ENCODE data around the gene SPATS2L.

DNA sequence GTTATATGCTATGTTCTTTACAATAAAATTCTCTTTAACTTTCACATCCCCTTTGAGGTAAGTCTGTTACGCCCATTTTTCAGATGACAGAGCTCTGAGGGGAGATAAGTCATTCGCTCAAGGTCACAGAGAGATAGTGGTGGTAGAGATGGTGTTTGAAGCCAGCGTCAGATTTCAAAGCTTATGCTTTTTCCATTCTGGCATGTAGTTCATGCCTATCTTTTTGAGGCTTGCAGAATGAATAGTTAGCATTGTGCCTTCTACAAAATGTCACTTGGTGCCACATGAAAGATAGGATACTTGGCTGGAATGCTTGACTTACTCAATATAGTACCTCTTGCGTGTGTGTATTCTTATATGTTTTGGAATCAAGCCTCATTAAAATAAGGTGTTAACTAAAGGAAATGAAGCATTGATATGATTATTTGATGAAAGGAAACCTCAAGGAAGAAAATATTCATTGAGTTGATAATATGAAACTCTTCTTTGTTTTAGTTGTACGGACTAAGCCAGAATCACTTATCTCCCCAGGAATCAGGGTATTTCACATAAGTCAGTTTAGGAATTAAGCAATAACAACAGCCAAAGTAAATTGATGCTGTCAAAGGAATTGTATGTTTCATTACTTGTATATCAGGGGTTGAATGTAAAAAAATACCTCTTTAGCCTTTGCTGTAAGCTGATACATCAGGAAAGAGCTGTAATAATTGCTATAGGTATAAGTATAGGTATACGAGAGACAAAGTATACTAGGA is 15.5 kb downstream of the SPATS2L start:
- TF ChIP-seq ZSCAN16 (tag by site-specific recombination; IDR thresholded peaks at IDR 0.05) (no peak), ZNF707 (tag by site-specific recombination; IDR thresholded peaks at IDR 0.05) (no peak), FEZF1 (tag by site-specific recombination; IDR thresholded peaks at IDR 0.05) (no peak), ZNF302 (tag by site-specific recombination; IDR thresholded peaks at IDR 0.05; ENCODE audit: low read depth) (no peak)
- TF ChIP-seq, protein P1, sequence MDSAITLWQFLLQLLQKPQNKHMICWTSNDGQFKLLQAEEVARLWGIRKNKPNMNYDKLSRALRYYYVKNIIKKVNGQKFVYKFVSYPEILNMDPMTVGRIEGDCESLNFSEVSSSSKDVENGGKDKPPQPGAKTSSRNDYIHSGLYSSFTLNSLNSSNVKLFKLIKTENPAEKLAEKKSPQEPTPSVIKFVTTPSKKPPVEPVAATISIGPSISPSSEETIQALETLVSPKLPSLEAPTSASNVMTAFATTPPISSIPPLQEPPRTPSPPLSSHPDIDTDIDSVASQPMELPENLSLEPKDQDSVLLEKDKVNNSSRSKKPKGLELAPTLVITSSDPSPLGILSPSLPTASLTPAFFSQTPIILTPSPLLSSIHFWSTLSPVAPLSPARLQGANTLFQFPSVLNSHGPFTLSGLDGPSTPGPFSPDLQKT (IDR thresholded peaks at IDR 0.05; ENCODE audit: borderline replicate concordance, low read depth, low read length), result no peak
- TF ChIP-seq, protein P2, sequence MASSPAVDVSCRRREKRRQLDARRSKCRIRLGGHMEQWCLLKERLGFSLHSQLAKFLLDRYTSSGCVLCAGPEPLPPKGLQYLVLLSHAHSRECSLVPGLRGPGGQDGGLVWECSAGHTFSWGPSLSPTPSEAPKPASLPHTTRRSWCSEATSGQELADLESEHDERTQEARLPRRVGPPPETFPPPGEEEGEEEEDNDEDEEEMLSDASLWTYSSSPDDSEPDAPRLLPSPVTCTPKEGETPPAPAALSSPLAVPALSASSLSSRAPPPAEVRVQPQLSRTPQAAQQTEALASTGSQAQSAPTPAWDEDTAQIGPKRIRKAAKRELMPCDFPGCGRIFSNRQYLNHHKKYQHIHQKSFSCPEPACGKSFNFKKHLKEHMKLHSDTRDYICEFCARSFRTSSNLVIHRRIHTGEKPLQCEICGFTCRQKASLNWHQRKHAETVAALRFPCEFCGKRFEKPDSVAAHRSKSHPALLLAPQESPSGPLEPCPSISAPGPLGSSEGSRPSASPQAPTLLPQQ (tag by site-specific recombination; IDR thresholded peaks at IDR 0.05), result no peak
- TF ChIP-seq, protein P3, sequence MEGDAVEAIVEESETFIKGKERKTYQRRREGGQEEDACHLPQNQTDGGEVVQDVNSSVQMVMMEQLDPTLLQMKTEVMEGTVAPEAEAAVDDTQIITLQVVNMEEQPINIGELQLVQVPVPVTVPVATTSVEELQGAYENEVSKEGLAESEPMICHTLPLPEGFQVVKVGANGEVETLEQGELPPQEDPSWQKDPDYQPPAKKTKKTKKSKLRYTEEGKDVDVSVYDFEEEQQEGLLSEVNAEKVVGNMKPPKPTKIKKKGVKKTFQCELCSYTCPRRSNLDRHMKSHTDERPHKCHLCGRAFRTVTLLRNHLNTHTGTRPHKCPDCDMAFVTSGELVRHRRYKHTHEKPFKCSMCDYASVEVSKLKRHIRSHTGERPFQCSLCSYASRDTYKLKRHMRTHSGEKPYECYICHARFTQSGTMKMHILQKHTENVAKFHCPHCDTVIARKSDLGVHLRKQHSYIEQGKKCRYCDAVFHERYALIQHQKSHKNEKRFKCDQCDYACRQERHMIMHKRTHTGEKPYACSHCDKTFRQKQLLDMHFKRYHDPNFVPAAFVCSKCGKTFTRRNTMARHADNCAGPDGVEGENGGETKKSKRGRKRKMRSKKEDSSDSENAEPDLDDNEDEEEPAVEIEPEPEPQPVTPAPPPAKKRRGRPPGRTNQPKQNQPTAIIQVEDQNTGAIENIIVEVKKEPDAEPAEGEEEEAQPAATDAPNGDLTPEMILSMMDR (tag by site-specific recombination; IDR thresholded peaks at IDR 0.05), result no peak

Data from HEK293 (cell line).